Kidney (tissue), 14 donors: ENCODE data around the gene KCNJ2. TPM values are rescaled to one million over a fixed set of nuclear protein-coding genes. Genes with fewer than 3 reads are reported as not detected.

ENCODE experiments used
- DNase-seq, 5 donors: peaks; one replicate each; pipeline ENCODE4 v3.0.0-alpha.2; 2013 to 2020
- FAIRE-seq: peaks from 2 replicates; lab custom pipeline; 2012; peaks lifted over from hg19 to GRCh38; lab: Jason Lieb, UNC
- H3K27ac ChIP-seq, 2 donors: one replicate each; pipeline ENCODE4 v1.7.0; 2013; ENCODE audit warnings: low read depth in 2 of 2, low read length in 2 of 2, inconsistent platforms in 1 of 2
- H3K27me3 ChIP-seq: one replicate; pipeline ENCODE4 v1.7.1; 2013; ENCODE audit warnings: low read length, inconsistent platforms; ENCODE audit not compliant: control insufficient read depth, insufficient read depth
- H3K36me3 ChIP-seq, 3 donors: one replicate each; pipeline versions ENCODE4 v1.7.0 to v1.7.1; 2013; ENCODE audit warnings: low read length in 3 of 3, control low read depth in 1 of 3, inconsistent platforms in 1 of 3; ENCODE audit not compliant: insufficient read depth in 3 of 3, control insufficient read depth in 2 of 3
- H3K4me1 ChIP-seq, 3 donors: one replicate each; pipeline versions ENCODE4 v1.7.0 to v1.7.1; 2013; ENCODE audit warnings: low read length in 3 of 3, inconsistent platforms in 1 of 3, low read depth in 1 of 3; ENCODE audit not compliant: control insufficient read depth in 2 of 3, insufficient read depth in 2 of 3
- H3K4me3 ChIP-seq, 3 donors: one replicate each; pipeline versions ENCODE4 v1.7.0 to v1.8.1; 2013; ENCODE audit warnings: low read length in 3 of 3, control low read depth in 1 of 3, inconsistent platforms in 1 of 3
- H3K9ac ChIP-seq, 3 donors: one replicate each; pipeline versions ENCODE4 v1.7.0 to v1.7.1; 2013; ENCODE audit warnings: low read length in 3 of 3, control low read depth in 1 of 3, inconsistent platforms in 1 of 3
- H3K9me3 ChIP-seq, 3 donors: one replicate each; pipeline versions ENCODE4 v1.7.0 to v1.7.1; 2013; ENCODE audit warnings: low read length in 3 of 3, control low read depth in 1 of 3, inconsistent platforms in 1 of 3; ENCODE audit not compliant: control insufficient read depth in 2 of 3, insufficient read depth in 1 of 3
- CTCF ChIP-seq: IDR thresholded peaks from 3 replicates; pipeline ENCODE4 v1.5.1; 2012; ENCODE audit warnings: mild to moderate bottlenecking, moderate library complexity, borderline replicate concordance; ENCODE audit not compliant: insufficient read depth; ENCODE audit errors: extremely low read depth
- intact Hi-C: fragments of 100-400 bp; cut with DNase I; formaldehyde crosslinking; loops from one replicate; pipeline ENCODE4 v1.11.1; 2022
- polyA plus RNA-seq: library from polyadenylated mRNA; stranded (reverse); fragments of 350-450 nt; fragmentation: Illumina TruSeq; extraction: RNeasy Lipid Tissue Mini Kit (QIAGEN cat#74804); gene quantifications from one replicate; pipeline ENCODE4 v1.2.3, GENCODE V29; 2014; ENCODE audit warnings: low read depth, low replicate concordance; ENCODE audit not compliant: insufficient read depth
- total RNA-seq: library from RNA; stranded (reverse); fragmentation: NEBNext Ultra II Directional; extraction: Animal tissue kit (Norgen Biotek cat#: 25700); gene quantifications from one replicate; pipeline ENCODE4 v1.2.1, GENCODE V29; 2021
- donor health status: control.
- donor health status: control.
- donor health status: control.
- donor health status: control.
- donor health status: control.
- donor health status: DM: yes; HTN: yes; CAD: no.
- donor health status: Normal renal cell carcinoma (clear cell type).

Gene KCNJ2
- total and polyA plus RNA-seq, 2 donors from 2014 or later: 0.71 to 4.4 TPM

DNA sequence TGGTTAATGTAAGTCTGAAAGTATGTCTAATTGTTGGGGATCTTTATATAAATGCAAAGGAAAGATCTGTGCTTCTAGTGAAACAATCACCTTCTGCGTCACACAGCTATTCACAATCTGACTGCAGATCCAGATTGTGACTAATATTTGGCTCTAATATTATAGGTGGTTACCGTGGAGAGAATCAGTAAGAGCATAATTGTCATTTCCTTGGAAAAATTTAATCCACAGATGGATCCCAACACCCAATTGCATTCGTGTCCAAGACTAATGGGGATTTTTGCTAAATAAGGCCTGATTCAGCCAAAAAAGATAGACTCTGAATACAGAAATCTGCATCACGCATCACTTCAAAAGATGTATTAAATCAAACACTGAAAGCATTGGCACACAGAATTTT is 2.7 kb upstream of the KCNJ2 start:
- Histone ChIP-seq H3K9me3 (no peaks in the 10 kb centered on the region), H3K9ac (no peak overlapping the region), H3K36me3 (no peaks in the 10 kb centered on the region), H3K4me3 (no peak overlapping the region), H3K27ac (no peak overlapping the region), H3K4me1 (peaks cover 0 to 4% (median 0%) of the 10 kb centered on the region in 3 donors), H3K27me3 (no peaks in the 10 kb centered on the region)
- TF ChIP-seq CTCF: no peak
- intact Hi-C loops: no loop called here
- FAIRE-seq (no peak), DNase-seq (no peak)

GRCh38 chr17:70168044-70168976 is 1.0 kb upstream of the KCNJ2 start:
- peak overlapping the region; percentile 43 to 61 for H3K27ac ChIP-seq
- no peak for FAIRE-seq

GRCh38 chr17:70169709-70170597 is 621 bp downstream of the KCNJ2 start:
- Histone ChIP-seq H3K4me3 (peak overlapping the region; percentile 62 to 67 (median 63)), H3K27me3 (no peaks in the 10 kb centered on the region), H3K36me3 (no peaks in the 10 kb centered on the region), H3K9ac (peak overlapping the region in 2 of 3 donors; percentile 17 to 52), H3K4me1 (peaks cover 0 to 4% (median 0%) of the 10 kb centered on the region in 3 donors), H3K9me3 (no peaks in the 10 kb centered on the region), H3K27ac (no peak overlapping the region)
- DNase-seq (peak in 1 of 5 donors; percentile 35), FAIRE-seq (no peak)
- no peak for TF ChIP-seq CTCF
- intact Hi-C loops: no loop called here

More at GRCh38 chr17:70168044-70168976, 1.0 kb upstream of the KCNJ2 start:
- Histone ChIP-seq H3K4me3 (peak overlapping the region; percentile 60 to 69 (median 67)), H3K36me3 (no peaks in the 10 kb centered on the region), H3K4me1 (peaks cover 0 to 4% (median 0%) of the 10 kb centered on the region in 3 donors), H3K27me3 (no peaks in the 10 kb centered on the region), H3K9me3 (no peaks in the 10 kb centered on the region), H3K9ac (peak overlapping the region; percentile 10 to 67 (median 37))
- intact Hi-C loops: no loop called here
- DNase-seq: peak; percentile 75 to 90 (median 80)
- TF ChIP-seq CTCF: peak; percentile 40
